ENCODE results near the gene CEACAM19. TPM values are rescaled to one million over a fixed set of nuclear protein-coding genes. Genes with fewer than 3 reads are reported as not detected.

The CEACAM19 gene
- total RNA-seq, 1 experiment from 2014 or later, result 3.5 TPM

DNA sequence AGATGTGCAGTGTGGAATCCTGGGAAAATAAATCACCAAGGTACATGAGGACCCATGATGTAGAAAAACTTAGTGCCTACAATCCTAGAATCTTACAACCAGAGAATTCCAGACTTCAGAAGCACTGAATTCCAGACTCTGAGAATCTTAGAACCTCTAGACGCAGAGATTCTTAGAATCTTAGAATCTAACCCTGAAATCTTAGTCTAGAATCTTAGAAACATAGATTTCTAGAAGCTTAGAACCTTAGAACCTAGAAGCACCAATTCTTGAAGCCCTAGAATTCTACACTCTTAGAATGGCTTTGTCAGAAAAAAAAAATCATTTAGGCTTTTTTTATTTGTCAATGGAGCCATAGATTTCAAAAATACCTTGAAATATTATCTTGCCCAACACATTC is 33.7 kb downstream of the CEACAM19 start:
- Histone ChIP-seq H2BK15ac (ENCODE audit: low read depth, low read length) (no peak overlapping the region), H3K9ac (ENCODE audit: extremely low read depth, insufficient read length, low read length) (no peak overlapping the region), H2BK120ac (ENCODE audit: low read depth, low read length, poor library complexity, severe bottlenecking) (no peak overlapping the region), H3K4me1 (ENCODE audit: insufficient read depth, low read length) (no peaks in the 10 kb centered on the region), H3K4ac (ENCODE audit: low read depth, low read length) (no peak overlapping the region), H3K14ac (ENCODE audit: insufficient read depth, low read length) (no peak overlapping the region), H2AFZ (ENCODE audit: low read length) (no peak overlapping the region), H3K27ac (ENCODE audit: insufficient read length, low read depth, low read length) (no peak overlapping the region), H3K9me3 (ENCODE audit: control insufficient read depth, low read depth, low read length) (no peaks in the 10 kb centered on the region), H3K23ac (ENCODE audit: insufficient read length, low read depth, low read length) (no peak overlapping the region), H4K91ac (ENCODE audit: insufficient read length, low read depth, low read length) (no peak overlapping the region), H3K27me3 (ENCODE audit: insufficient read depth, low read length) (no peaks in the 10 kb centered on the region), H3K18ac (ENCODE audit: insufficient read length, low read depth, low read length) (no peak overlapping the region), H3K79me1 (ENCODE audit: insufficient read depth, low read depth, low read length, poor library complexity, severe bottlenecking) (no peaks in the 10 kb centered on the region), H4K8ac (replicated peaks; ENCODE audit: insufficient read length, low read depth, low read length) (no peak overlapping the region), H3K79me2 (ENCODE audit: insufficient read depth, low read length) (0 out of 2 replicates have a peak, but pooled peaks cover 2% of the 10 kb centered on the region), H3K56ac (ENCODE audit: insufficient read length, low read depth, low read length) (no peak overlapping the region), H3K23me2 (ENCODE audit: insufficient read length, low read depth, low read length, poor library complexity, severe bottlenecking) (no peaks in the 10 kb centered on the region), H2AK5ac (ENCODE audit: insufficient read length, low read length) (no peak overlapping the region), H3K4me2 (ENCODE audit: insufficient read depth, insufficient read length, low read length) (no peak overlapping the region), H4K20me1 (ENCODE audit: control insufficient read depth, insufficient read depth, insufficient read length) (no peaks in the 10 kb centered on the region), H3T11ph (ENCODE audit: low read length) (no peak overlapping the region), H2BK12ac (ENCODE audit: insufficient read length, low read depth, low read length) (no peak overlapping the region), H2BK20ac (ENCODE audit: low read depth, low read length, poor library complexity, severe bottlenecking) (no peak overlapping the region), H2BK5ac (ENCODE audit: insufficient read length, low read length) (no peak overlapping the region), H4K5ac (ENCODE audit: insufficient read length, low read depth, low read length) (no peak overlapping the region)
- Mint-ChIP-seq H3K36me3 (ENCODE audit: insufficient read depth in 1 of 3, low read depth in 3 of 3) (no peaks in the 10 kb centered on the region; a peak in 1 of 7 replicates), H3K4me3 (no peak overlapping the region), H3K4me1 (no peaks in the 10 kb centered on the region), H3K27ac (no peak overlapping the region), H3K27me3 (ENCODE audit: low read depth) (peaks cover 6% of the 10 kb centered on the region), H3K9me3 (no peaks in the 10 kb centered on the region)
- no peak for TF ChIP-seq CTCF (conservative IDR thresholded peaks at IDR 0.05)
- no peak for DNase-seq
- WGBS (ENCODE audit: extremely low coverage, insufficient read length, low lambda C conversion rate), result no CpG with 5 or more reads among the region's 1 CpG
